Measurements from ENCODE around the gene LINS1. TPM values are rescaled to one million over a fixed set of nuclear protein-coding genes. Genes with fewer than 3 reads are reported as not detected.

LINS1 gene
- total RNA-seq, 4 donors from 2014 or later = 32.9 to 63.0 (median 53.3) TPM

DNA sequence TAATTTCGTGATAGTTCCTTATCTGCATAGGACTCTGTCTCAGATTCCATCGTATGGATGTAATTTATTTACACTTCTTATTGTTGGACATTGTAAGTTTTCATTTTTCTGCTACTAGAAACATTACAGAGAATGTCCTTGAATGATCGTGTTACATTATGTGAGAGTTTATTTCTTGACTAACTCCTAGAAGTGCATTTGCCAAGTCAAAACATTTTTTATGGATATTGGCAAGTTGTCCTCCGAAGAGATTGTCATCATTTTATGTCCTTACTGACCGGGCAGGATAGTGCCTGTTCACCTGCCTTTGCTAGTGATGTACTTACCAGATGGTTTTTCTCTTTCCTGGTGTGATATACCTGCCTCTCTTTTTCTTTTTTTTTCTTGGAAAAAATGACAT lies 13.8 kb upstream of the LINS1 start:
- Histone ChIP-seq H3K27ac (no peak overlapping the region), H3K4me1 (no peaks in the 10 kb centered on the region), H3K9me3 (no peaks in the 10 kb centered on the region), H3K4me3 (replicated peaks in 1 of 3) (no peak overlapping the region), H3K36me3 (peaks cover 15 to 17% of the 10 kb centered on the region in 2 donors), H3K27me3 (no peaks in the 10 kb centered on the region)
- TF ChIP-seq POLR2A (IDR thresholded peaks at IDR 0.05) = no peak
- TF ChIP-seq, protein P1, sequence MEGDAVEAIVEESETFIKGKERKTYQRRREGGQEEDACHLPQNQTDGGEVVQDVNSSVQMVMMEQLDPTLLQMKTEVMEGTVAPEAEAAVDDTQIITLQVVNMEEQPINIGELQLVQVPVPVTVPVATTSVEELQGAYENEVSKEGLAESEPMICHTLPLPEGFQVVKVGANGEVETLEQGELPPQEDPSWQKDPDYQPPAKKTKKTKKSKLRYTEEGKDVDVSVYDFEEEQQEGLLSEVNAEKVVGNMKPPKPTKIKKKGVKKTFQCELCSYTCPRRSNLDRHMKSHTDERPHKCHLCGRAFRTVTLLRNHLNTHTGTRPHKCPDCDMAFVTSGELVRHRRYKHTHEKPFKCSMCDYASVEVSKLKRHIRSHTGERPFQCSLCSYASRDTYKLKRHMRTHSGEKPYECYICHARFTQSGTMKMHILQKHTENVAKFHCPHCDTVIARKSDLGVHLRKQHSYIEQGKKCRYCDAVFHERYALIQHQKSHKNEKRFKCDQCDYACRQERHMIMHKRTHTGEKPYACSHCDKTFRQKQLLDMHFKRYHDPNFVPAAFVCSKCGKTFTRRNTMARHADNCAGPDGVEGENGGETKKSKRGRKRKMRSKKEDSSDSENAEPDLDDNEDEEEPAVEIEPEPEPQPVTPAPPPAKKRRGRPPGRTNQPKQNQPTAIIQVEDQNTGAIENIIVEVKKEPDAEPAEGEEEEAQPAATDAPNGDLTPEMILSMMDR (IDR thresholded peaks at IDR 0.05) = no peak
- intact Hi-C loops (cut with DNase I) = no loop called here
- no peak for DNase-seq
- WGBS, 2 donors = 65 to 69% methylated on average over 5 of the region's 5 CpGs

GRCh38 chr15:100614918-100615317 lies 12.9 kb upstream of the LINS1 start:
- TF ChIP-seq, protein P1 (IDR thresholded peaks at IDR 0.05) = no peak
- TF ChIP-seq POLR2A (IDR thresholded peaks at IDR 0.05) = no peak
- H3K27me3 ChIP-seq = no peaks in the 10 kb centered on the region
- H3K36me3 ChIP-seq = peaks cover 17 to 20% of the 10 kb centered on the region in 2 donors
- intact Hi-C loops (cut with DNase I) = no loop called here
- H3K9me3 ChIP-seq = no peaks in the 10 kb centered on the region
- H3K4me3 ChIP-seq (replicated peaks in 1 of 3) = no peak overlapping the region
- no peaks in the 10 kb centered on the region for H3K4me1 ChIP-seq
- no peak overlapping the region for H3K27ac ChIP-seq
- 95 to 98% methylated on average over 4 of the region's 4 CpGs for WGBS, 2 donors
- DNase-seq = no peak

DNA sequence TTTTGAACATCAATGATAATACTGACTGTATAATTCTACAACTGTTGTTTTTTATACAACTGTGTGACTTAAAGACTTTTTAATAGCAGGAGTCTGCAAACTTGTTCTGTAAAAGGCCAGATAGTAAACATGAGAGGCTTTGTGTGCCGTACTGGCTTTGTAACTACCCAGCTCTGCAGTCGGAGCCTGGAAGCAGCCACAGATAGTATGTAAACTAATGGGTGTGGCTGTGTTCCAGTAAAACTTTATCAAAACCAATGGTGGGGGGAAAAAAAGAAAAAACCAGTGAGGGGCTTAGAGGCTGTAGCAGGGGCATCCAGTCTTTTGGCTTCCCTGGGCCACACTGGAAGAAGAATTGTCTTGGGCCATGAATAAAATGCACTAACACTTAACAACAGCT lies 12.4 kb upstream of the LINS1 start:
- no peaks in the 10 kb centered on the region for H3K27me3 ChIP-seq
- no peak for DNase-seq
- WGBS, 2 donors = 89 to 92% methylated on average over 2 of the region's 2 CpGs
- H3K9me3 ChIP-seq = no peaks in the 10 kb centered on the region
- H3K36me3 ChIP-seq = peaks cover 21 to 24% of the 10 kb centered on the region in 2 donors
- intact Hi-C loops (cut with DNase I) = no loop called here
- H3K27ac ChIP-seq = no peak overlapping the region
- no peak overlapping the region for H3K4me3 ChIP-seq (replicated peaks in 1 of 3)
- H3K4me1 ChIP-seq = no peaks in the 10 kb centered on the region
- no peak for TF ChIP-seq POLR2A (IDR thresholded peaks at IDR 0.05)
- TF ChIP-seq, protein P1 (IDR thresholded peaks at IDR 0.05) = no peak

- no peak for DNase-seq
- Histone ChIP-seq H3K27ac (no peak overlapping the region), H3K9me3 (no peaks in the 10 kb centered on the region), H3K4me1 (no peaks in the 10 kb centered on the region), H3K36me3 (peaks cover 21 to 24% of the 10 kb centered on the region in 2 donors), H3K27me3 (no peaks in the 10 kb centered on the region), H3K4me3 (replicated peaks in 1 of 3) (no peak overlapping the region)
- WGBS, 2 donors = 98% methylated on average over 1 of the region's 1 CpG
- no peak for TF ChIP-seq POLR2A (IDR thresholded peaks at IDR 0.05)
- TF ChIP-seq, protein P1 (IDR thresholded peaks at IDR 0.05) = no peak
- intact Hi-C loops (cut with DNase I) = no loop called here
Observed at GRCh38 chr15:100613208-100613607, 11.2 kb upstream of the LINS1 start.

DNA sequence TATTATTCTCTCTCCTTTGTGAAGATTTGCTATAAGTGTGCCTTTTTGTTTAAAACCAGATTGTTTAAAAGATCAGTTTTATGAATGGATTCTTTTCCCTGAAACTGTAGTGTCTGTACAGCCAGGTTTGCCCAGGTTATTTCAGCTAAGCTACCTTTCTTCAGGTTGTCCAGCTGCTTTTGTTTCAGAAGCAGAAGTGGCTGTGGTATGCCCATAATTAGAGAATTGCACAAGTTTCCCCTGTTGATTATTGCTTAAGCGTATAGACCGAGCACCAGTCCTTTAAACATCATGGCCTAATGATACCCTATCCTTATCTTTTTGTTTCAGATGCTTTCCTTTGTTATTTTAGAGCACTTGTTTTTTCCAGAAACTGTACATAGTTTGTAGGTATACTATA lies 10.6 kb upstream of the LINS1 start:
- Histone ChIP-seq H3K9me3 (no peaks in the 10 kb centered on the region), H3K27ac (no peak overlapping the region), H3K4me3 (replicated peaks in 1 of 3) (no peak overlapping the region), H3K36me3 (peaks cover 21 to 24% of the 10 kb centered on the region in 2 donors), H3K27me3 (no peaks in the 10 kb centered on the region), H3K4me1 (no peaks in the 10 kb centered on the region)
- TF ChIP-seq, protein P1 (IDR thresholded peaks at IDR 0.05) = no peak
- TF ChIP-seq POLR2A (IDR thresholded peaks at IDR 0.05) = no peak
- 89 to 95% methylated on average over 2 of the region's 2 CpGs for WGBS, 2 donors
- no peak for DNase-seq
- intact Hi-C loops (cut with DNase I) = no loop called here
